ENCODE results near the gene KCNQ1.

- TF ChIP-seq GATA2 (IDR thresholded peaks at IDR 0.05; ENCODE audit: low read depth, low read length) = no peak
- no peak for TF ChIP-seq GATA3 (IDR thresholded peaks at IDR 0.05; ENCODE audit: low read depth, low read length)
These were observed 287.6 kb downstream of the KCNQ1 start for GRCh38 chr11:2732261-2732939.
